ENCODE data around the gene GMPR2. TPM values are rescaled to one million over a fixed set of nuclear protein-coding genes. Genes with fewer than 3 reads are reported as not detected.
"Not testable (repeated sequence)": the region's sequence is repeated elsewhere in the genome, so short reads cannot be mapped to it uniquely, and the experiment has no call there.

GMPR2 gene
- total RNA-seq, 2 donors from 2014 or later = 34.4 to 42.0 TPM

- intact Hi-C loops (cut with DNase I) = no loop called here
- DNase-seq (ENCODE audit: low spot score) = no peak
These were observed 36.4 kb upstream of the GMPR2 start for GRCh38 chr14:24196071-24197055.

GRCh38 chr14:24197056-24197450 lies 35.7 kb upstream of the GMPR2 start:
- intact Hi-C loops (cut with DNase I) = no loop called here
- no peak for DNase-seq (ENCODE audit: low spot score)

- no peak for DNase-seq (ENCODE audit: low spot score)
- intact Hi-C loops (cut with DNase I) = no loop called here
These were observed 33.8 kb upstream of the GMPR2 start for GRCh38 chr14:24198814-24199524.

- DNase-seq (ENCODE audit: low spot score); intact Hi-C loops (cut with DNase I): not testable (repeated sequence)
These were observed 30.2 kb upstream of the GMPR2 start for GRCh38 chr14:24202538-24202937.

DNA sequence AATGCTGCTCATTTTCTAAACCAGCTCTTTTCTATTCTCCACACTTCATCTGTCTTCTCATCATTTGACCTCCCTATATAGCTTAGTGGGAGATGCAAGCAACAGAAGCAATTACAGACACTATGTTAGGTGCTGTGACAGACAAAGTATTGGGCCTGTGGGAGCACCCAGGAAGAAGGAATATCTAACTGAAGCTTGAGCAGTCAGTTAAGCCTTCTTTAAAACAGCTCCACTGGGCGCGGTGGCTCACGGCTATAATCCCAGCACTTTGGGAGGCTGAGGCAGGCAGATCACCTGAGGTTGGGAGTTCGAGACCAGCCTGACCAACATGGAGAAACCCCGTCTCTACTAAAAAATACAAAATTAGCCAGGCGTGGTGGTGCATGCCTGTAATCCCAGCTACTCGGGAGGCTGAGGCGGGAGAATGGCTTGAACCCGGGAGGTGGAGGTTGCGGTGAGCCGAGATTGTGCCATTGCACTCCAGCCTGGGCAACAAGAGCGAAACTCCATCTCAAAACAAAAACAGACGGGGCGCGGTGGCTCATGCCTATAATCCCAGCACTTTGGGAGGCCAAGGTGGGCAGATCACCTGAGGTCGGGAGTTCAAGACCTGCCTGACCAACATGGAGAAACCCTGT lies 29.4 kb upstream of the GMPR2 start:
- DNase-seq (ENCODE audit: low spot score); intact Hi-C loops (cut with DNase I): not testable (repeated sequence)

DNA sequence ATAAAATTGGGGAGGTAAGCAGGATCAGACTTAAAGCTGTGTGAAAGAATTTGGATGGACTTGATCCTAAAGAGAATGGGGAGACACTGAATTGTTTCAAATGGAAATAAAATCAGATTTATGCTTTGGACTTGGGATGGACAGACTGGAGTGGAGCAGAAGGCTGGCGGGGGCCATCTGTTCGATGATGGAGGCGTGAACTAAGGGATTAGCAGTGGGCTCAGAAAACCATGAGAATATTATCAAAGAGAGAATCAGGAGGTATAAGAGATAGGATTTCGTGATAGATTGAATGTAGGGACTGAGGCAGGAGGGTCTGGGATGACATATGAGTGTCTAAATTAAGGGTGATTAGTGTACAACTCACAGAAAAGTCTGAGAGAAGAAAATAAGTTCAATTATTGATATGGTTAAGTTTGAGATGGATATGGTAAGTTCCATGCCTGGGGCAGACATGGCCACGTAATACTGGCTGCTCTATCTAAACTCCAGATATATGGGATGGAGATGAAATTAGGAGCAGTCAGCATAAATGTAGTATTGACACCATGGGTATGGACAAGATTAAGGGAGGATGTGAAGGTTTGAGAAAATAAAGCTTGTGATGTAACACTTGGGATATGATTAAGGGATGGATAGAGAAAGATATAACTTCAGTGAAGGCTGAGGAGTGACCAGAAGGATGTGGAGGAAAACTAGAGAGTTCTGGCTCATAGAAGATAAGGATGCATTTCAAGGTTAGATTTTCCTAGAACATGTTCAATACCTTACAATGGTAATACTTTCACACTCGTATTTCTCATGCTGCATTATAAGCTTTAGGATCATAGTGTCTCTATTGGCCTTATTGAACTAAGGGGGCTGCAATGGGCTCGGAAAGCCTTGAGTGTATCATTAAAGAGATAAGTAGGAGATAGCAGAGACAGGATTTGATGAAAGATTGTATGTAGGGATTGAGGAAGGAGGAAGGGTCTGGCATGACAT lies 28.3 kb upstream of the GMPR2 start:
- DNase-seq (ENCODE audit: low spot score) = no peak
- intact Hi-C loops (cut with DNase I) = no loop called here

- intact Hi-C loops (cut with DNase I) = no loop called here
- no peak for DNase-seq (ENCODE audit: low spot score)
These were observed 26.2 kb upstream of the GMPR2 start for GRCh38 chr14:24206260-24207103.

- no peak for DNase-seq (ENCODE audit: low spot score)
- intact Hi-C loops (cut with DNase I) = no loop called here
These were observed 25.6 kb upstream of the GMPR2 start for GRCh38 chr14:24207104-24207551.

- no peak for DNase-seq (ENCODE audit: low spot score)
- intact Hi-C loops (cut with DNase I) = no loop called here
These were observed 25.1 kb upstream of the GMPR2 start for GRCh38 chr14:24207625-24208024.

DNA sequence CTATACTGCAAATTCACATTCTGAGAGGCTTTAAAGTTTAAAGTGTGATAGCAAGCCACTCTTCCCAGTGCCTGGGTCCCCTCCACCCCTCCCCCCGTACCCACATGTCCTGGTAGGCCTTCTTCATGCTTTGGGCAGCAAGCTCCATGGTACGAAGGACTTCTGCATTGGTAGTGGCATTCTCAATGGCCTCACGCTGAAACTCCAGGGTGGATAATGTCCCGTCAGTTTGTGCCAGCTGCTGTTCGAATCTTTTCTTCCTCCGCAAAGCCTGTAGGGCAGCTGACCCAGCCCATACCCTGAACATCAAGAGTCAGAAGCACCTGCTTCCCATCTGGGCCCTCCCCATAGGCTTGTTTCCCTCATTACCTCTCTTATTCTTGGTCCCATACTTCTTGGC lies 21.4 kb upstream of the GMPR2 start:
- intact Hi-C loops (cut with DNase I) = no loop called here
- DNase-seq (ENCODE audit: low spot score) = no peak

GRCh38 chr14:24212924-24213865 lies 19.5 kb upstream of the GMPR2 start, which contains the start of gene CHMP4A:
Gene CHMP4A (minus strand): TSS chr14:24213488. CDS start chr14:24213439, 49 bp downstream.
- DNase-seq (ENCODE audit: low spot score) = peak; percentile 100
- intact Hi-C loops (cut with DNase I) = no loop called here

- intact Hi-C loops (cut with DNase I) = no loop called here
- no peak for DNase-seq (ENCODE audit: low spot score)
These were observed 18.7 kb upstream of the GMPR2 start for GRCh38 chr14:24213866-24214662.

DNA sequence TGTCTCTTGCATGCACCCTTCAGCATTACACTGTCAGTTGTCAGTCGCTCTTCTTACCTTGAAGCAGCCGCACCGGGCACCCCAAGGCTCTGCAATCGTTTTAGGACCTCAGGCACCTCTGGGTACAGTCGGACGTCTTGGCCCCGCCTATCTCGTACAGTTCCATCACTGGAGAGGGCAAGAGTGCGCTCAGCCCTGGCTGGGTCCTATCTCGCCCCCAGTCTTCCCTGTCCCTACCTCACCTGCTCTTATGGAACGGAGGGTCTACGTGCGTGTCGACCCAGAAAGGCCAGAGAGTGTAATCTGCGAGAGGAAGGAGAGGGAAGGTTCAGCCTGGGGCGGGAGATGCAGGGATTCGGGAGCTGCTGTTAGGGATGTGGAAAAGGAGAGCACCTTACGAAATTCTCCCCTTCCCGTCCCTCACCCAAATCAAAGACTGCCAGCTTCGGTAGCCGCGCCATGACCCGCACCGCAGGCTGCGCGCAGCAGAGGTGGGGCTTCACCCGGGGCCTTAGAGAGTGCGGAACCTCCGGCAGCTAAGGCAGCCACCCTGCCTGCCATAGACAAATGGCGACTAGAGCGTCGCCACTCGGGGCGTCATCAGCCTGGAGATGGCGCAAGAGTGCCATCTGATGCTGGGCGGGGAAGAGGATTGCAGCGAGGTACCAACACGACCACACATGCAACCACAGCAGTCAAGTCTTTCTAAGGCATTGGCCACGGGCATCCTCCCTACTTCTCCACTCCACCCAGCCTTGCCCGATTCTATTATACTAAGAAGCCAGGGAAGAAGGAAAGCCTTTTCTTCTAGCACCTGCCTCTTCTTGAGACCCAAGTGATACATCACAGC lies 17.0 kb upstream of the GMPR2 start, which contains the start of gene MDP1:
MDP1 (minus strand) TSS at position 572 of the 850 bp plus-strand sequence; CDS start at position 461, 111 bp downstream.
- DNase-seq (ENCODE audit: low spot score) = peak; percentile 96
- intact Hi-C loops (cut with DNase I) = no loop called here

DNA sequence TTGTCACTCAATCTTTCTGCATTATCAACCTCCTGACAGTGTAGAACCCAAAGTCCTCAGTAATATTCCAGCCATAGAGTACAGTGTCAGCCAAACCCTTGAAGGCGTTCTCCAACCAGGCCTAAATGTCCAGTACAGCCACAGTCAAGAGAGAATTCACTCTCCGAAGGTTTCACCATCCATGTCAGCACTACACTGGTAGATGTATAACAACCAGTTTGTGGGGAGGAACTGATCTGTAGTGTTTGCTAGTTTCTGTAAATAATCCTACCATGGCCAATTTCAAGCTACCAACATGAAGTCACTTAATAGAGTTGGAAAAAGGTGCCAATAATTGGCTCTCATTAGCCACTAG lies 16.4 kb upstream of the GMPR2 start:
- no peak for DNase-seq (ENCODE audit: low spot score)
- intact Hi-C loops (cut with DNase I) = no loop called here

DNA sequence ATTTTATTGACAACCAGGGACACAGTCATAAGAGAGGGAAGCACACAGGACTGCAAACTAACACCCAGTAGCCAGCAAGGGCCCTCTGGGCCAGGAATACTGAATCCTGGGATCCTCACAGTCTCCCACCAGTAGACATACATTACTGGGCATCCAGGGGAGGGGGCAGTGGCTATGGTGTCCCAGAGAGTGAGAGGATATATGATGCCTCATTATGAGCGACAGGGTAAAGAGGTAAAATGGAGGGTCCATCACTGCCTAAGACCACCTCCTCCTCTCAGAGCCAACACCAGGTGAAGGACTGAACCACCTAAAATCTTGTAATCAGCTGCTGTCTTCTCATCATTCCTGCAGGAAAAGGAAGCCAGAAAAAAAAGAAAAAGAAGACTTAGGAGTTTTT lies 15.9 kb upstream of the GMPR2 start:
- intact Hi-C loops (cut with DNase I); DNase-seq (ENCODE audit: low spot score): not testable (repeated sequence)

Measured in posterior vena cava (tissue), 2 donors.